SK-N-SH (cell line): Measurements from ENCODE around the gene MYOM3. TPM values are rescaled to one million over a fixed set of nuclear protein-coding genes. Genes with fewer than 3 reads are reported as not detected.

Source experiments
- CTCF ChIA-PET: fragments of 300-600, 350-600 bp; formaldehyde crosslinking; extraction: SDS; loops from one replicate; lab custom pipeline; 2021; lab: Yijun Ruan, JAX
- POLR2A ChIA-PET: fragments of 350-600 bp; sonication (Branson Sonifier 250); formaldehyde crosslinking; extraction: SDS; loops from one replicate; lab custom pipeline; 2020; ENCODE audit warnings: antibody characterized with exemption, inconsistent platforms; lab: Yijun Ruan, JAX
- DNase-seq: peaks from one replicate; pipeline ENCODE4 v3.0.0; 2012
- H2AFZ ChIP-seq: fragments of 200-600 bp; sonication (generic); 2 replicates; pipeline ENCODE4 v1.8.1; 2016; ENCODE audit warnings: antibody characterized with exemption, mild to moderate bottlenecking, low read depth
- H3F3A ChIP-seq: fragments of 200-600 bp; sonication (generic); replicated peaks from 2 replicates; pipeline ENCODE3; 2016; ENCODE audit warnings: antibody characterized with exemption, mild to moderate bottlenecking; ENCODE audit not compliant: insufficient read depth
- H3K27ac ChIP-seq, 2 experiments: fragments of 200-500 bp in 1 of 2; fragments of 200-600 bp in 1 of 2; sonication (Bioruptor generic) in 1 of 2; sonication (generic), shearing (Covaris generic) in 1 of 2; 2 replicates each; pipeline versions ENCODE4 v1.5.1 to v1.6.1; 2014 to 2016; ENCODE audit warnings: low read depth in 2 of 2, inconsistent platforms in 1 of 2, low read length in 1 of 2, mild to moderate bottlenecking in 1 of 2, mixed read lengths in 1 of 2
- H3K27me3 ChIP-seq: fragments of 200-600 bp; sonication (generic), shearing (Covaris generic); 2 replicates; pipeline ENCODE4 v1.6.1; 2016; ENCODE audit warnings: mixed run types; ENCODE audit not compliant: insufficient read depth
- H3K36me3 ChIP-seq, 2 experiments: fragments of 200-500 bp in 1 of 2; fragments of 200-600 bp in 1 of 2; sonication (Bioruptor generic) in 1 of 2; sonication (generic) in 1 of 2; replicated peaks in 1 of 2; 2 replicates each; pipeline versions ENCODE3 to v1.5.1; 2014 to 2016; ENCODE audit warnings: low read length in 1 of 2, mild to moderate bottlenecking in 1 of 2; ENCODE audit not compliant: insufficient read depth in 2 of 2, control insufficient read depth in 1 of 2
- H3K4me1 ChIP-seq, 2 experiments: fragments of 200-500 bp in 1 of 2; fragments of 200-600 bp in 1 of 2; sonication (Bioruptor generic) in 1 of 2; sonication (generic), shearing (Covaris generic) in 1 of 2; 2 replicates each; pipeline versions ENCODE4 v1.5.1 to v1.6.1; 2014 to 2016; ENCODE audit warnings: low read depth in 1 of 2, low read length in 1 of 2, mixed run types in 1 of 2; ENCODE audit not compliant: insufficient read depth in 2 of 2, control insufficient read depth in 1 of 2
- H3K4me2 ChIP-seq: fragments of 200-600 bp; sonication (generic), shearing (Covaris generic); 2 replicates; pipeline ENCODE4 v1.6.1; 2017; ENCODE audit warnings: mixed run types
- H3K4me3 ChIP-seq, 2 experiments: fragments of 200-500 bp in 1 of 2; fragments of 200-600 bp in 1 of 2; sonication (Bioruptor generic) in 1 of 2; sonication (generic), shearing (Covaris generic) in 1 of 2; 2 replicates each; pipeline versions ENCODE4 v1.5.1 to v1.8.1; 2014 to 2016; ENCODE audit warnings: low read depth in 2 of 2, inconsistent platforms in 1 of 2, low read length in 1 of 2, mild to moderate bottlenecking in 1 of 2, mixed read lengths in 1 of 2, moderate library complexity in 1 of 2
- H3K79me2 ChIP-seq: fragments of 200-600 bp; sonication (generic); 2 replicates; pipeline ENCODE4 v1.8.1; 2017; ENCODE audit warnings: mild to moderate bottlenecking; ENCODE audit not compliant: insufficient read depth
- H3K9ac ChIP-seq: fragments of 200-600 bp; sonication (generic); 2 replicates; pipeline ENCODE4 v1.6.1; 2017; ENCODE audit warnings: mixed run types
- H3K9me2 ChIP-seq: fragments of 200-600 bp; sonication (generic); 2 replicates; pipeline ENCODE4 v1.6.1; 2017; ENCODE audit warnings: mixed run types
- H3K9me3 ChIP-seq: fragments of 200-600 bp; sonication (generic); 2 replicates; pipeline ENCODE4 v1.6.1; 2017; ENCODE audit warnings: mixed run types, mild to moderate bottlenecking, moderate library complexity
- H4K20me1 ChIP-seq: fragments of 200-600 bp; sonication (generic); 2 replicates; pipeline ENCODE4 v1.6.1; 2017; ENCODE audit warnings: mild to moderate bottlenecking, mixed run types; ENCODE audit not compliant: insufficient read depth
- CHD2 ChIP-seq: fragments of 150-350 bp; IDR thresholded peaks from 2 replicates; pipeline ENCODE4 v1.6.1; 2018; ENCODE audit warnings: low read length; ENCODE audit not compliant: partially characterized antibody
- FOSL2 ChIP-seq: IDR thresholded peaks from 2 replicates; pipeline ENCODE4 v1.4.0; 2012; ENCODE audit warnings: low read depth, mild to moderate bottlenecking, moderate library complexity, borderline replicate concordance
- FOXJ3 ChIP-seq: sonication (generic); formaldehyde crosslinking; IDR thresholded peaks from 2 replicates; pipeline ENCODE4 v1.5.1; 2020; ENCODE audit warnings: mild to moderate bottlenecking, missing genetic modification reagents
- GATA2 ChIP-seq: sonication (generic); formaldehyde crosslinking; IDR thresholded peaks from 2 replicates; pipeline ENCODE4 v1.5.0; 2020; ENCODE audit warnings: mild to moderate bottlenecking, missing genetic modification reagents
- JUND ChIP-seq: IDR thresholded peaks from 2 replicates; pipeline ENCODE4 v1.4.0; 2012
- MEF2A ChIP-seq: IDR thresholded peaks from 2 replicates; pipeline ENCODE4 v1.4.0; 2012; ENCODE audit warnings: low read depth, borderline replicate concordance
- NRF1 ChIP-seq: IDR thresholded peaks from 2 replicates; pipeline ENCODE4 v1.6.1; 2012; ENCODE audit warnings: low read depth, mild to moderate bottlenecking, low read length
- PBX3 ChIP-seq: IDR thresholded peaks from 2 replicates; pipeline ENCODE4; 2012
- RFX5 ChIP-seq: IDR thresholded peaks from 2 replicates; pipeline ENCODE4 v1.6.1; 2012; ENCODE audit warnings: mild to moderate bottlenecking, improper control_type of control experiment, low read length
- SIN3A ChIP-seq: IDR thresholded peaks from 2 replicates; pipeline ENCODE4 v1.6.1; 2012; ENCODE audit warnings: low read depth, mild to moderate bottlenecking, low read length, moderate library complexity, borderline replicate concordance
- YY1 ChIP-seq: IDR thresholded peaks from 2 replicates; pipeline ENCODE4 v1.4.0; 2012; ENCODE audit warnings: low read depth, mild to moderate bottlenecking
- WGBS: methylation state at CpG from one replicate; pipeline ENCODE4 v1.1.6; 2017; ENCODE audit warnings: low lambda C conversion rate; 5-methylcytosine and 5-hydroxymethylcytosine counted together
- polyA plus RNA-seq, 3 experiments: library from polyadenylated mRNA; depleted of rRNA; stranded (reverse); fragments of >200 nt; gene quantifications; 2 replicates each; pipeline ENCODE4 v1.2.3, GENCODE V29; 2012
- TF ChIP-seq, protein P1 (sequence below): fragments of 150-350 bp; IDR thresholded peaks from 2 replicates; pipeline ENCODE4 v1.6.1; 2016; ENCODE audit warnings: mild to moderate bottlenecking, low read depth, low read length
- TF ChIP-seq, protein P2 (sequence below): IDR thresholded peaks from 2 replicates; pipeline ENCODE4 v1.4.0; 2012; ENCODE audit warnings: low read depth, borderline replicate concordance

Gene MYOM3
- polyA plus RNA-seq, 1 of the 3 experiments (the other 2 are of a cell fraction), result 0.02 TPM

GRCh38 chr1:24080131-24080530, 31.8 kb downstream of the MYOM3 start (continued):
- no peak for TF ChIP-seq PBX3
- TF ChIP-seq FOSL2, result no peak
- TF ChIP-seq, all 33 proteins: peak for 0

GRCh38 chr1:24077278-24077978, 34.5 kb downstream of the MYOM3 start:
- CTCF ChIA-PET, result interaction anchor here (1.3 kb wide), 1 partner anchor 122 kb away, joined by 3 read pairs; no protein-coding TSS in a partner anchor
- no peak overlapping the region for H2AFZ ChIP-seq
- no peaks in the 10 kb centered on the region for H3K36me3 ChIP-seq
- POLR2A ChIA-PET, result no interaction called here
- no peaks in the 10 kb centered on the region for H3K79me2 ChIP-seq
- 88% methylated on average over 16 of the region's 16 CpGs for WGBS
- H3K4me1 ChIP-seq, result no peaks in the 10 kb centered on the region
- H3K4me2 ChIP-seq, result no peak overlapping the region
- no peaks in the 10 kb centered on the region for H3K9me2 ChIP-seq
- H4K20me1 ChIP-seq, result no peaks in the 10 kb centered on the region
- no peak for TF ChIP-seq GATA2
- no peak for DNase-seq
- no peak overlapping the region for H3K27ac ChIP-seq
- H3K27me3 ChIP-seq, result no peaks in the 10 kb centered on the region
- H3K4me3 ChIP-seq, result no peak overlapping the region
- H3K9ac ChIP-seq, result no peak overlapping the region
- no peaks in the 10 kb centered on the region for H3K9me3 ChIP-seq
- H3F3A ChIP-seq, result no peaks in the 10 kb centered on the region

GRCh38 chr1:24075946-24076345, 36.0 kb downstream of the MYOM3 start:
- WGBS, result 85% methylated on average over 3 of the region's 8 CpGs
- H3K4me1 ChIP-seq, result peaks cover 0 to 2% of the 10 kb centered on the region in 2 experiments; a peak in 1 of 4 replicates
- no peak overlapping the region for H2AFZ ChIP-seq
- POLR2A ChIA-PET, result no interaction called here
- no peaks in the 10 kb centered on the region for H3K36me3 ChIP-seq
- no peaks in the 10 kb centered on the region for H3K79me2 ChIP-seq
- H3K9me2 ChIP-seq, result no peaks in the 10 kb centered on the region
- no peak overlapping the region for H3K27ac ChIP-seq
- H3K9me3 ChIP-seq, result no peaks in the 10 kb centered on the region
- H3F3A ChIP-seq, result no peaks in the 10 kb centered on the region
- H3K9ac ChIP-seq, result no peak overlapping the region
- DNase-seq, result no peak
- TF ChIP-seq FOXJ3 (CRISPR knock-in tag), result no peak
- TF ChIP-seq SIN3A, result no peak
- TF ChIP-seq, protein P1, sequence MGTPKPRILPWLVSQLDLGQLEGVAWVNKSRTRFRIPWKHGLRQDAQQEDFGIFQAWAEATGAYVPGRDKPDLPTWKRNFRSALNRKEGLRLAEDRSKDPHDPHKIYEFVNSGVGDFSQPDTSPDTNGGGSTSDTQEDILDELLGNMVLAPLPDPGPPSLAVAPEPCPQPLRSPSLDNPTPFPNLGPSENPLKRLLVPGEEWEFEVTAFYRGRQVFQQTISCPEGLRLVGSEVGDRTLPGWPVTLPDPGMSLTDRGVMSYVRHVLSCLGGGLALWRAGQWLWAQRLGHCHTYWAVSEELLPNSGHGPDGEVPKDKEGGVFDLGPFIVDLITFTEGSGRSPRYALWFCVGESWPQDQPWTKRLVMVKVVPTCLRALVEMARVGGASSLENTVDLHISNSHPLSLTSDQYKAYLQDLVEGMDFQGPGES, result no peak
- TF ChIP-seq RFX5, result no peak
- TF ChIP-seq NRF1, result no peak
- TF ChIP-seq MEF2A, result no peak
- no peak for TF ChIP-seq YY1
- no peak for TF ChIP-seq GATA2
- TF ChIP-seq CHD2, result no peak
- TF ChIP-seq, protein P2, sequence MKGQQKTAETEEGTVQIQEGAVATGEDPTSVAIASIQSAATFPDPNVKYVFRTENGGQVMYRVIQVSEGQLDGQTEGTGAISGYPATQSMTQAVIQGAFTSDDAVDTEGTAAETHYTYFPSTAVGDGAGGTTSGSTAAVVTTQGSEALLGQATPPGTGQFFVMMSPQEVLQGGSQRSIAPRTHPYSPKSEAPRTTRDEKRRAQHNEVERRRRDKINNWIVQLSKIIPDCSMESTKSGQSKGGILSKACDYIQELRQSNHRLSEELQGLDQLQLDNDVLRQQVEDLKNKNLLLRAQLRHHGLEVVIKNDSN, result no peak
- no peak for TF ChIP-seq PBX3
- no peak for TF ChIP-seq JUND
- CTCF ChIA-PET, result interaction anchor here (1.3 to 2.7 kb wide), 3 partner anchors 36 to 123 kb away, joined by 3 to 10 read pairs (median 3); partner anchors contain the start of gene MYOM3
- H3K4me3 ChIP-seq, result no peak overlapping the region
- H4K20me1 ChIP-seq, result no peaks in the 10 kb centered on the region
- H3K27me3 ChIP-seq, result no peaks in the 10 kb centered on the region
- H3K4me2 ChIP-seq, result no peak overlapping the region
